RWPE2 (cell line): ENCODE data around the gene DARS1.

Experiments
- ATAC-seq: fragments of 200-7000 bp; cut with Tn5 transposase; 3 replicates; pipeline ENCODE4 v1.9.1; 2021; ENCODE audit warnings: low read depth
- DNase-seq: peaks from one replicate; pipeline ENCODE4 v3.0.0-alpha.2; 2020; ENCODE audit warnings: low spot score
- H3K27ac ChIP-seq: fragments of 450-650 bp; 2 replicates; pipeline ENCODE4 v1.5.1; 2017; ENCODE audit warnings: mild to moderate bottlenecking; ENCODE audit not compliant: poor library complexity, severe bottlenecking
- H3K27me3 ChIP-seq: fragments of 250-450 bp; sonication (Bioruptor Pico); 2 replicates; pipeline ENCODE4 v1.5.1; 2021; ENCODE audit warnings: mild to moderate bottlenecking, moderate library complexity; ENCODE audit not compliant: insufficient read depth, poor library complexity, severe bottlenecking
- H3K36me3 ChIP-seq: fragments of 250-450 bp; sonication (Bioruptor Pico); 2 replicates; pipeline ENCODE4 v1.5.1; 2020; ENCODE audit warnings: low read depth, mild to moderate bottlenecking, moderate library complexity
- H3K4me1 ChIP-seq: fragments of 250-450 bp; sonication (Bioruptor Pico); 2 replicates; pipeline ENCODE4 v1.5.1; 2021; ENCODE audit warnings: mild to moderate bottlenecking, moderate library complexity; ENCODE audit not compliant: insufficient read depth, poor library complexity, severe bottlenecking
- H3K4me3 ChIP-seq: fragments of 250-450 bp; sonication (Bioruptor Pico); 2 replicates; pipeline ENCODE4 v1.5.1; 2021; ENCODE audit warnings: mild to moderate bottlenecking, moderate library complexity; ENCODE audit not compliant: severe bottlenecking
- H3K9me3 ChIP-seq: fragments of 250-450 bp; sonication (Bioruptor Pico); 2 replicates; pipeline ENCODE4 v1.5.1; 2021; ENCODE audit warnings: mild to moderate bottlenecking, moderate library complexity; ENCODE audit not compliant: severe bottlenecking
- TF ChIP-seq, protein P1 (sequence below): fragments of 450-650 bp; IDR thresholded peaks from one replicate; pipeline ENCODE4 v1.5.1; 2017; ENCODE audit warnings: mild to moderate bottlenecking, moderate library complexity; ENCODE audit not compliant: poor library complexity, severe bottlenecking

Gene DARS1

DNA sequence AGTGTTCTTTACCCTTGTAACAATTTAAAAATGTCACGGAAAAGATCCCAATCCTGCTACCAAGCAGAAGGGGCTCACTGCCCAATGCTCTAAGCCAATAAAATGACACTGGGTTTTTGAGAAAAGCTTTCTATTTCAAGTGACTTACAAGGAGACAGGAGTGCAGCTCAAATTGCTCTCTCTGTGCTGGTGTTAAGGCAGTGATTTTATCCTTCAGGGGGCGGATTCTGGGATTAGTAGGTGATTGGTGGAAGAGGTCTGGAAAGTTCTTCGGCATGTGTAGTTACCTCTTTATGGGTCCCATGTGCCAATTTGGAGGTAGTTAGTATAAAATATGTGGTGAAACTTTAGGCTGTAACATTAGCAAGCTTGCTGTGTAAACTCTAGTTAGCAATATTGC is 81.8 kb downstream of the DARS1 start:
- no peak for ATAC-seq

DNA sequence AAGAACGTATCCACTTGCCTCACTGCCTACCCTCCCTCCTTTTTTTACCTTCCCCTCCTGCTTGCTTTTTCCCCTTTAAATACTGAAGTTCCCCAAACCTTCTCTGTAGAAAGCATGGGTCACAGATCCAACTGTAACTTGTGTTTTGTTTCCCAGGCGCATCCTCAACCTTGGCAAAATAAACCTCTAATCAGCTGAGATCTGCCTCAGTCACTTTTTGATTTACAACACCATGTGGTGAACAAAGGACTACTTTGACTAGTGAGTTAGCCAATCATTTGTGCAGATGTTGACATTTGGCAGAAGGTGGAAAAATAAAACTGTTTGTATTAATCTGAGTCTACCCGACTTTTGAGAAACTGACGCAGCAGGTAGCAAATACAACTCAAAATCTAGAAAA is 85.9 kb downstream of the DARS1 start:
- no peaks in the 10 kb centered on the region for H3K9me3 ChIP-seq
- H3K27me3 ChIP-seq, result no peaks in the 10 kb centered on the region
- TF ChIP-seq, protein P1, sequence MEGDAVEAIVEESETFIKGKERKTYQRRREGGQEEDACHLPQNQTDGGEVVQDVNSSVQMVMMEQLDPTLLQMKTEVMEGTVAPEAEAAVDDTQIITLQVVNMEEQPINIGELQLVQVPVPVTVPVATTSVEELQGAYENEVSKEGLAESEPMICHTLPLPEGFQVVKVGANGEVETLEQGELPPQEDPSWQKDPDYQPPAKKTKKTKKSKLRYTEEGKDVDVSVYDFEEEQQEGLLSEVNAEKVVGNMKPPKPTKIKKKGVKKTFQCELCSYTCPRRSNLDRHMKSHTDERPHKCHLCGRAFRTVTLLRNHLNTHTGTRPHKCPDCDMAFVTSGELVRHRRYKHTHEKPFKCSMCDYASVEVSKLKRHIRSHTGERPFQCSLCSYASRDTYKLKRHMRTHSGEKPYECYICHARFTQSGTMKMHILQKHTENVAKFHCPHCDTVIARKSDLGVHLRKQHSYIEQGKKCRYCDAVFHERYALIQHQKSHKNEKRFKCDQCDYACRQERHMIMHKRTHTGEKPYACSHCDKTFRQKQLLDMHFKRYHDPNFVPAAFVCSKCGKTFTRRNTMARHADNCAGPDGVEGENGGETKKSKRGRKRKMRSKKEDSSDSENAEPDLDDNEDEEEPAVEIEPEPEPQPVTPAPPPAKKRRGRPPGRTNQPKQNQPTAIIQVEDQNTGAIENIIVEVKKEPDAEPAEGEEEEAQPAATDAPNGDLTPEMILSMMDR, result no peak
- no peaks in the 10 kb centered on the region; the same call in 1 of the 2 replicates for H3K36me3 ChIP-seq
- H3K4me1 ChIP-seq, result no peaks in the 10 kb centered on the region
- DNase-seq, result no peak
- H3K4me3 ChIP-seq, result no peak overlapping the region
- H3K27ac ChIP-seq, result no peak overlapping the region
- no peak for ATAC-seq

More for the DNA sequence above, 81.8 kb downstream of the DARS1 start:
- Histone ChIP-seq H3K27me3 (no peaks in the 10 kb centered on the region), H3K27ac (no peak overlapping the region), H3K4me3 (no peak overlapping the region), H3K9me3 (no peaks in the 10 kb centered on the region), H3K4me1 (no peaks in the 10 kb centered on the region), H3K36me3 (peaks cover 30% of the 10 kb centered on the region)
- no peak for DNase-seq
- TF ChIP-seq, protein P1, result no peak

DNA sequence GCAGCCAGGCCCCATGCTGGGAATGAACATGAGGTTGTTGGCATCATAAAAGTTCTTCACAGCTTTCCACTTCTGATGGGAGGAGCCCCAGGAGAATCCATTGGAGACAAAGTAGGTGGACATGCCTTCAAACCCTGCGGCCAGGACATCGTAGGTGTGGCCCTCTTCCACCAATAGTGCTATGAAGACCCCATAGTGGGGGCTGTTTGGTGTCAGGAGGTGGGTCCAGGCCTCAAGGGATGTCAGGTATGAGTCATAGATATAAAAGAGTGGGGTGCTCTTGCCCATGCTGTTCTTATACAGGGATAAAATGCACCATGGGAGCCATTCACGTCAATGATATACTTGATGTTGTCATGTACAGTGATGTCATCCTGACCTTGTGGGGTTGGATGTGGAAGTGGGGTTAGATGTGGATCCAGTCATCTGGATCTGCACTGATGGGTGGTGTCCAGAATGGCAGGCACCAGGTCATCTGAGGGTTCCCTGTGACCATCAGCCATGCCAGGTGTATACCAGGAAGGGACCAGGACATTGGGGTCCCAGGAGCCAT is 87.1 kb downstream of the DARS1 start:
- no peak overlapping the region for H3K27ac ChIP-seq
- TF ChIP-seq, protein P1, result no peak
- H3K27me3 ChIP-seq, result no peaks in the 10 kb centered on the region
- no peak; the same call in 2 of the 3 replicates for ATAC-seq
- H3K4me3 ChIP-seq, result no peak overlapping the region
- no peaks in the 10 kb centered on the region for H3K4me1 ChIP-seq
- H3K36me3 ChIP-seq, result no peaks in the 10 kb centered on the region
- no peak for DNase-seq
- H3K9me3 ChIP-seq, result no peaks in the 10 kb centered on the region

DNA sequence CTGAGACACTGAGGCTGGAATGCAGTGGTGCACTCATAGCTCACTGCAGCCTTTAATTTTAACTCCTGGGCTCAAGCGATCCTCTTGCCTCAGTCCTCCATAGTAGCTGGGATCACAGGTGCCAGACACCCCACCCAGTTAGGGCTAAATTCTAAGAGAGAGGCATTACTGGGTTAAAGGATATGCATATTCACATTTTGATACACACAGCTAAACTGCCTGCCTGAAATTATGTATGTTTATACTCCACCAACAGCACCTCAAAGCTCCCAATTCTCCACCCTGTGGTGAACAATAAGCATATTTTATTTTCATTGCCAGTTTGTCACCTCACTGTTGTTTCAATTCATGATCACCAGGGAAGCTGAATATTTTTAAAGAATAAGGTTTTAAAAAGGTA is 90.5 kb downstream of the DARS1 start:
- Histone ChIP-seq H3K4me3 (no peak overlapping the region), H3K4me1 (no peaks in the 10 kb centered on the region), H3K9me3 (no peaks in the 10 kb centered on the region), H3K27ac (no peak overlapping the region), H3K36me3 (no peaks in the 10 kb centered on the region), H3K27me3 (no peaks in the 10 kb centered on the region)
- no peak for DNase-seq
- no peak for ATAC-seq
- TF ChIP-seq, protein P1, result no peak

DNA sequence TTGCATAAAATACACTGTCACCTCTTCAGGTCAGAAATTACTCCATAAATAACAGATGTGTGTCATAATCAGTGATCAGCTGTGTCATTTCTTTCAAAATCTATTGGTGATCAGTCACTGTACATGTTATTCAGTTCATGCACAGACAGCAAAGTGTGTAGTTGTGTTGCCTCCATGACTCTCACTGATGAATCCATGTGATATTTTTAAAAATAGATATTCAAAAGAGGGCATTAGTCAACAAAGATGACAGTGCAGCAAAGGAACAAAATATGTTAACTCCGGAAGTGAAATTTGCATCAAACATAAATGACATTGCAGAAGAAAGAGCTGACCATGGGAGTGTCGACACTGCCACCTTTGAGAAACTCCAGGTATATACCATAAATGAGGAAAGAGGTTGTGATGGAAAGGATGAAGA is 92.0 kb downstream of the DARS1 start:
- no peak for ATAC-seq
- H3K9me3 ChIP-seq, result no peaks in the 10 kb centered on the region
- no peak overlapping the region for H3K4me3 ChIP-seq
- no peak overlapping the region for H3K27ac ChIP-seq
- H3K36me3 ChIP-seq, result no peaks in the 10 kb centered on the region
- no peak for DNase-seq
- H3K27me3 ChIP-seq, result no peaks in the 10 kb centered on the region
- no peaks in the 10 kb centered on the region for H3K4me1 ChIP-seq
- TF ChIP-seq, protein P1, result no peak
